IPS DF 4.7 (cell line): ENCODE results near the gene FNIP2.
"Not testable (repeated sequence)": the region's sequence is repeated elsewhere in the genome, so short reads cannot be mapped to it uniquely, and the experiment has no call there.

Source experiments
- DNase-seq: peaks from one replicate; pipeline ENCODE4 v3.0.0-alpha.2; 2013; ENCODE audit warnings: low spot score; ENCODE audit errors: extremely low read depth

Gene FNIP2

DNA sequence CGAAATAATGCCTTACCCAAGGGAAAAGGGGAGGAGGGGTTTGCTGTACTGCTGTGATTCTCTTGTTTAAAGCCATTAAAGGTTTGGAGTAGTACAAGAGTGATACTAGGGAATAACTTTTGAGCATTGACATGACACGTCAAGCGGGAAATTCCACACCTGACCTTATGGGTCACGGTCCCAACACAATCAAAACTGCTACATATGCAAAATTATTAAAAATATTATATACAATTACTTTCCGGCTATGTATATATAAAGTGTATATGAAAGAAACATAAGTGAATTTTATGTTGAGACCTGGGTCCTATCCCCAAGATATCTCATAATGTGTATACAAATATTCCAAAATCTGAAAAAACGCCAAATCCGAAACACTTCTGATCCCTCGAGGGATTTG, 21.0 kb downstream of the FNIP2 start:
- DNase-seq, result no peak

DNA sequence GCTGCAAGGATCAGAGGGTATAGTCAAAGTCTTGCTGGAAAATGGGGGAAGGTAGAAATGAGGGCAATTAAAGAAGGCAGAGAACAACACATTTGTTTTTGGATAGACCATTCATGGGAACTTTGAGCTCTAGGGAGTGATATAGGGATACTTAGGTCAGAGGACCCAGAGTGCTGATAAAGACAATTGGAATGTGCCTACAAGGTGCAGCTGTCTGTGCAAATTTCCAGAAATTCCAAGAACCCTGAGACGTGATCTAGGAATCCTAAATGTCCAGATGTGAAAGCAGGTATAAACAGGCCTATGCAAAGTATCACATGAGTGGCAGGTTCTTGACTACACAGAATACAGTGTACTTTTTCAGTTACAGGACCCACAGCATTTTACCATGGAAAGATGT, 24.2 kb downstream of the FNIP2 start:
- DNase-seq, result no peak

GRCh38 chr4:158793430-158793829, 24.6 kb downstream of the FNIP2 start:
- DNase-seq, result not testable (repeated sequence)

GRCh38 chr4:158796370-158797140, 27.7 kb downstream of the FNIP2 start:
- no peak for DNase-seq

- no peak for DNase-seq
Measured at GRCh38 chr4:158798062-158798461, 29.2 kb downstream of the FNIP2 start.

GRCh38 chr4:158799013-158799770, 30.4 kb downstream of the FNIP2 start:
- no peak for DNase-seq

DNA sequence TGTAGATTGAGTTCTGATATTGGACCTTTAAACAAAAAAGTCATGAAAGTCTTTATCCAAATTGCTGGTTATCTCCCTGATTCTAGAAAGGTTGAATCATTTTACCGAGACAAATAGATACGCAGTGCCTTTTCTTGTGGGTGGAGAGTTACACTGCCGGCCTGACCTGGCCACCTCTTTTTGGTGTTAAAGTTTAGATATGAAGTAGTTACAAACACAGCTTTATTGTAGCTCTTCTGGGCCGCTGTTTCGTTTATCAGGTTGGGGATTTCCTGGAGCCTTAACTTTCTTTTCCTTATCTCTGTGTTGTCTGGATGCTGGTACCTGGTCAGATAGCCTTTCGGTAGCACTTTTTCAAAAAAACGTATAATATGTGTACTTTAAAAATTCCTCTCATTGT, 31.0 kb downstream of the FNIP2 start:
- no peak for DNase-seq

DNA sequence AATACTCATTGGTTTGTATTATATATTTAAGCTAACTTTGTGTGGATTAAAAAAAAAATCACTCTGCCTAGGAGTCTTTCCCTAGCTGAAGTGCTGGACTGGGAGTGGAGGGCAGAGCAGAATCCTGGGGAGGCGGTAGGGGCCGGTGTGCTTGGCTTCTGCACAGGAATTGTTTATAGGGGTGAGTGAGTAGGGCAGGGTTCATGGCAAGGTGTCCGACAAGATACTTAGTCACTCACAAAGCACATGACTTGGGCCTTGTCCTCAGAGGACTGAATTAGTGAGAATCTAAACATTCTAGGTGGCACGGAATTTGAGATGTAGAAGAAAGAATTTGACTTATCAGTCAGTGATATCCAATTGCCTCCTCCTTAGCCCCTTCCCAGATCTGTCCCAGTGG, 32.2 kb downstream of the FNIP2 start:
- DNase-seq, result no peak

DNA sequence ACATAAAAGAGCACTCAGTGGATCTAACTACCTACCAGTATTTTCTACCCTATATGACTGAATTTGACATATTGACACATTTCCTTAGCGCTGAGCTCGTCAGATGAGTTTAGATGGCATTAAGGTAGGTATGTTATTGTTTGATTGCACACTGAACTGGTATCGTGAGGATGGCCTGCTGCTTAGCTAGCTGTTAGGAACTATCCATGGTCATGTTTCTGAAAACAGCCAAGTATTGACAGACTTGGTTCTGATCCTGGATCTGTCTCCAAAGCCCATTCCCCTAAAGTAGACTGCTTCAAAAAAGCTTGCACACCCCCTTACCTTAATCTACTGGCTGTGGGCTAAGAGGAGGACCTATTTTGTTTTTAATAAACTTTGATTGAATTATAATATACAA, 32.9 kb downstream of the FNIP2 start:
- no peak for DNase-seq

GRCh38 chr4:158802914-158803313, 34.1 kb downstream of the FNIP2 start:
- no peak for DNase-seq

GRCh38 chr4:158805635-158806471, 37.0 kb downstream of the FNIP2 start:
- DNase-seq, result no peak

DNA sequence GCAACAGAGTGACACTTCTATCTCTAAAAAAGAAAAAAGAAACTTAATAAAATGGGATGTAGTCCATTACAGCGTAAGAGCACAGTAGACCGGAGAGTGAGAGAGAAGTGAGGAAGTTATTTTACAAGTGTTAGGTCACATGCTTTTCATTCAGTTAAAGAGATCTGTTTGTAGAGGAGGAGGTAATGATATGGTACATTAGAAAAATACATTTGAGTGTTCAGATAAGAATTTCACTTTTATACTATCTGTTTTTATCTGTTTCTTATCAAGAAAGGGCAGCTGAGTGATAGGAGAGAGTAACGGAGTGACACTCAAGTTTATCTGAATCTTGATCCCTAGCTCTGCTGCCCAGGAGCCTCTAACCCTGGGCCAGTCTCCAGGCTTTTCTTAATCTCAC, 38.9 kb downstream of the FNIP2 start:
- DNase-seq, result no peak

GRCh38 chr4:158808399-158808798, 39.6 kb downstream of the FNIP2 start:
- DNase-seq, result no peak

GRCh38 chr4:158809208-158809607, 40.4 kb downstream of the FNIP2 start:
- DNase-seq, result not testable (repeated sequence)

GRCh38 chr4:158809611-158810486, 41.0 kb downstream of the FNIP2 start:
- no peak for DNase-seq

GRCh38 chr4:158810487-158811215, 41.8 kb downstream of the FNIP2 start:
- no peak for DNase-seq

DNA sequence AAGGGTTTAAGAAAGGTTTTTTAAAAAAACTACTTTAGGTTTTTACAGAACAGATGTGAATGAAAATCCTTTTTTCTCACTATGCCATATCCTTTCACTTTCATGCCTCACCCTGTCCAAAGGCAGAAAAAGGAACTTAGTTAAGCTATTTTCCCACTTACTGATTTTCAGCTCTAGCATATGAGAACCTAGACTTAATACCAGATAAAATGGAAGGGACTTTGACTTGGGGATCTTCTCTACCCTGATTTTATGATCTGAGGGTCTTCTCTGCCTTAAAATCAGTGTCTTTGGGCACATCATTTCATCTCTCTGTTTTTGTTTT, 42.4 kb downstream of the FNIP2 start:
- DNase-seq, result no peak

GRCh38 chr4:158811704-158812103, 42.9 kb downstream of the FNIP2 start:
- no peak for DNase-seq

- DNase-seq, result no peak
Measured at GRCh38 chr4:158812133-158812532, 43.3 kb downstream of the FNIP2 start.

GRCh38 chr4:158812543-158812942, 43.7 kb downstream of the FNIP2 start:
- no peak for DNase-seq
